ENCODE data around the gene GOLGA5. TPM values are rescaled to one million over a fixed set of nuclear protein-coding genes. Genes with fewer than 3 reads are reported as not detected.

Gene GOLGA5
- total and polyA plus RNA-seq, 10 donors = 16.7 to 37.0 (median 26.5) TPM

DNA sequence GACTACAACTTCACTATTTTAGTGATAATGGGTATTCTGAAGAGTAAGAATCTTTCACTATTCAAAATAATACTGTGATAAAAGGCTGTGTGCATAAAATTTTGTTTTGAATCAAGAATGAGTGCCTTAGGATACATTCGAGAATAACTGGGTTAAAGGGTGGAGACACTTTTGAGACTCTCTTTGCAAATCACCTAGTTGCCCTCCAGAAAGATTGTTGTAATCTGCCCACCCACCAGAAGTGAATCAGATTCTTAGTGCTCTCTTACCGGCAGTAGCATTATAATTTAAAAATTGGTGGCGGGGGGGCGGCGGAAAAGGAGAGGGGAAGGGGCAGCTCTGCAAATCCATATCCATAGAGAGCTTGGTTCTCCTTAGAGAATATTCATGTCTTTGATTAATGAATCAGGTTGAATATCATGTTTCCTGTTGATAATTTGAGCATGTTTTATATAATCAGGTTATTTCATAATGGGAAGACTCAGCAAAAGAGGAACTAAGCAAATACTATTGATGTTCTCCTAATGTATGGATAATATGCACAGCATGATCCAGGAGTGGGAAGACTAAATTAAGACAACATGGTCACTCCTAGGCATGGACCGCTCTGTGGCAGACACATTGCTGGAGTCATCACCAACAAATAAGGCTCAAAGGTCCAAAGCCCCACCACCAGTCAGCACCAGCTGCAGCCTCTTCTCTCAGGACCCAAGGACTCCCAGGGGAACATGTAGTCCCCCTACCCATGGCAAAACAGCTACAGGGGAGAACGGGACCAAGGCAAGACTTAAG, 66.1 kb downstream of the GOLGA5 start:
- 67 to 80% (median 77%) methylated on average over 7 of the region's 7 CpGs for WGBS, 5 donors
- intact Hi-C loops (cut with DNase I; ENCODE audit: low total_unique reads) = no loop called here
- no peak for TF ChIP-seq POLR2A (IDR thresholded peaks at IDR 0.05)
- no peak for TF ChIP-seq POLR2AphosphoS5 (IDR thresholded peaks at IDR 0.05)
- TF ChIP-seq CTCF (IDR thresholded peaks at IDR 0.05 in 8 of 11, conservative IDR thresholded peaks at IDR 0.05 in 3 of 11) = no peak
- Histone ChIP-seq H3K4me3 (no peak overlapping the region), H3K27ac (no peak overlapping the region), H3K36me3 (no peaks in the 10 kb centered on the region), H3K9me3 (peaks cover 0 to 4% (median under 1%) of the 10 kb centered on the region in 8 donors), H3K27me3 (replicated peaks in 1 of 7) (no peaks in the 10 kb centered on the region), H3K4me1 (no peaks in the 10 kb centered on the region)
- no peak for DNase-seq

DNA sequence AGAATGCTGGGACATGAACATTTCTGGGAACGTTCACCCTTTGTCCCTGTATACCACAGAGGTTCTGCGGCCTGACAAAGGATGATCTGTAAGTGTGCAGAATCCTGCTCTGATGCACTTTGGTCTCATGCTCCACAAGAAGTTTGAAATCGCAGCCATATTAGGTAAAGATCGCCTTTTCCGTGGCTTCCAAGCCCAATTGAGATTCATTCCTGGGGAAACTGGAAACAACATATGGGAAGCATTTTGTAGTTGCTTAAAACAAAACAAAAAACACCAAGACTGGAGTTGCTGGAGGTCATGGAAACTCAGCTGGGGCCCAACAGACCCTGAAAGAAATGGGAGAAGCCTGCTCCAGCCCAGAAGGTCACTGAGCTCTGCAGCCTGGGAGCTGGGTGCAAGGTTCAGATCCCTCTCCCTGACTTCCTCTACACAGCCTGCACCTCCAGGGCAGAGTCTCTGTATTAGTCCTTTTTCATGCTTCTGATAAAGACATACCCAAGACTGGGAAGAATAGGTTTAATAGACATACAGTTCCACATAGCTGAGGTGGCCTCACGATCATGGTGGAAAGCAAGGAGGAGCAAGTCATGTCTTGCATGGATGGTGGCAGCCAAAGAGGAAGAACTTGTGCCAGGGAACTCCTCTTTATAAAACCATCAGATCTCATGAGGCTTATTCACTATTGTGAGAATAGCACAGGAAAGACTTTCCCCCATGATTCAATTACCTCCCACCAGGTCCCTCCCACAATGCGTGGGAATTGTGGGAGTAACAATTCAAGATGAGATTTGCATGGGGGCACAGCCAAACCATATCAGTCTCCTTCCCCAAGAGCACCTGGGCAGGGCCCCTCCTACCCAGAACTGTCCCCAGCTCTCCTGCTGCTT, 68.0 kb downstream of the GOLGA5 start:
- no peak for DNase-seq
- peaks cover 0 to 2% (median 0%) of the 10 kb centered on the region in 6 donors for H3K4me1 ChIP-seq
- intact Hi-C loops (cut with DNase I; ENCODE audit: low total_unique reads) = no loop called here
- H3K27me3 ChIP-seq (replicated peaks in 1 of 7) = no peaks in the 10 kb centered on the region
- no peaks in the 10 kb centered on the region for H3K36me3 ChIP-seq
- no peak for TF ChIP-seq CTCF (IDR thresholded peaks at IDR 0.05 in 8 of 11, conservative IDR thresholded peaks at IDR 0.05 in 3 of 11)
- H3K9me3 ChIP-seq = peaks cover 0 to 15% (median 12%) of the 10 kb centered on the region in 8 donors
- no peak overlapping the region for H3K27ac ChIP-seq
- WGBS, 5 donors = 90 to 93% (median 90%) methylated on average over 7 of the region's 7 CpGs
- no peak overlapping the region for H3K4me3 ChIP-seq

- no peak for TF ChIP-seq CTCF (IDR thresholded peaks at IDR 0.05 in 8 of 11, conservative IDR thresholded peaks at IDR 0.05 in 3 of 11)
- TF ChIP-seq POLR2A (IDR thresholded peaks at IDR 0.05) = no peak
- TF ChIP-seq POLR2AphosphoS5 (IDR thresholded peaks at IDR 0.05) = no peak
- Histone ChIP-seq H3K36me3 (no peaks in the 10 kb centered on the region), H3K4me1 (peaks cover 0 to 3% (median 0%) of the 10 kb centered on the region in 6 donors), H3K4me3 (no peak overlapping the region), H3K27me3 (replicated peaks in 1 of 7) (no peaks in the 10 kb centered on the region), H3K9me3 (peaks cover 0 to 15% (median 12%) of the 10 kb centered on the region in 8 donors), H3K27ac (no peak overlapping the region)
- 75 to 77% (median 76%) methylated on average over 6 of the region's 6 CpGs for WGBS, 5 donors
- intact Hi-C loops (cut with DNase I; ENCODE audit: low total_unique reads) = no loop called here
- DNase-seq = no peak
Observed at GRCh38 chr14:92863286-92864080, 69.4 kb downstream of the GOLGA5 start.
